Adipocyte (in vitro differentiated cells): ENCODE results near the gene POMT2.
"Not testable (repeated sequence)": the region's sequence is repeated elsewhere in the genome, so short reads cannot be mapped to it uniquely, and the experiment has no call there.

Experiments
- DNase-seq: peaks from one replicate; pipeline ENCODE4 v3.0.0-alpha.2; 2015; ENCODE audit warnings: low read depth
- H3K27me3 ChIP-seq: replicated peaks from 2 replicates; pipeline ENCODE4 v1.7.0; 2013; ENCODE audit warnings: mild to moderate bottlenecking, low read length, moderate library complexity; ENCODE audit not compliant: control insufficient read depth, insufficient read depth
- H3K36me3 ChIP-seq: 2 replicates; pipeline ENCODE4 v1.7.0; 2013; ENCODE audit warnings: low read length, mild to moderate bottlenecking, moderate library complexity; ENCODE audit not compliant: control insufficient read depth, insufficient read depth, severe bottlenecking
- H3K4me1 ChIP-seq: 2 replicates; pipeline ENCODE4 v1.7.0; 2013; ENCODE audit warnings: mild to moderate bottlenecking, low read length, moderate library complexity; ENCODE audit not compliant: control insufficient read depth, insufficient read depth
- H3K4me3 ChIP-seq: 2 replicates; pipeline ENCODE4 v1.7.0; 2013; ENCODE audit warnings: mild to moderate bottlenecking, low read length, moderate library complexity
- H3K9ac ChIP-seq: 2 replicates; pipeline ENCODE4 v1.7.0; 2013; ENCODE audit warnings: mild to moderate bottlenecking, low read length, moderate library complexity
- H3K9me3 ChIP-seq: 2 replicates; pipeline ENCODE4 v1.7.0; 2013; ENCODE audit warnings: mild to moderate bottlenecking, low read length, moderate library complexity; ENCODE audit not compliant: control insufficient read depth

The POMT2 gene

DNA sequence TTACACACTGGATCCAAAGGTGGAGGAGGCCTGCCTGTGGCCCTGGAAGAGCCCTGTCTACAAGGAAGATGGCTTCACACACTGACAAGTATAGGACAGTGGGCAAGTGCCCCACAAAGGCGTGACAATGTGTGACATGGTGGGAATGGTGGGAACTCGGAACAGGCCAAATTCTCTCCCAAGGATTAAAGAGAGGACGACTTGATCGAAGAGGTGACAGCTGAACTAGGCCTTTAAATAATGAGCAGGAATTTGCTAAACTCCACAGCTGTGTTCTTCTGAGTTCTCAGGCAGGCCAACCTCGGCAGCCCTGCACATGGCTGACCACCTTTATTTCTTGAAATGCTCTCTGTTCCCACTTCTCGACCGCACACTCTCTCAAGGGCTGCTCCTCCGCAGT lies 23.8 kb downstream of the POMT2 start:
- peaks cover 36% of the 10 kb centered on the region for H3K36me3 ChIP-seq

DNA sequence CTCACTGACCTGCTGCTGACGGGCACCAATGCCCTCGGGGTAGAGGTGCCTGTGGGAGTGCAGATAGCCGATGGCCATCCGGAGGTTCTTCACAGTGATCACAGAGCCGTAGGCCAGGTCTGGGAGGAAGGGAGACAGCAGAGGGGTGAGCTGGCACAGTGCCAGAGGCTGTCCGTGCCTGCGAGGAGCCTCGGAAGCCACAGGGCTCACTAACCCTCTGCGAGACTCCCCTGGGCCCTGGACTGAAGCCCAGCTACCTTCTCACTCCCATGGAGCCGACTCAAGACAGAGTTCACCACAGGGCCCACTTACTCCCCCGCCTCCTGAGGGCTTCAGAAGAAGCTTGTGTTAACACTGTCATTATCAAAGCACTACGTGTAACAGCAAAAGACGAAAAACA lies 24.5 kb downstream of the POMT2 start:
- no peaks in the 10 kb centered on the region for H3K27me3 ChIP-seq
- no peak overlapping the region for H3K9ac ChIP-seq
- no peaks in the 10 kb centered on the region for H3K9me3 ChIP-seq
- H3K4me3 ChIP-seq = no peak overlapping the region
- peaks cover 39% of the 10 kb centered on the region for H3K36me3 ChIP-seq
- no peaks in the 10 kb centered on the region for H3K4me1 ChIP-seq
- DNase-seq = no peak

More for the DNA sequence above, 23.8 kb downstream of the POMT2 start:
- H3K9me3 ChIP-seq = no peaks in the 10 kb centered on the region
- H3K4me1 ChIP-seq = no peaks in the 10 kb centered on the region
- H3K9ac ChIP-seq = no peak overlapping the region
- H3K27me3 ChIP-seq = no peaks in the 10 kb centered on the region
- no peak overlapping the region for H3K4me3 ChIP-seq
- no peak for DNase-seq

DNA sequence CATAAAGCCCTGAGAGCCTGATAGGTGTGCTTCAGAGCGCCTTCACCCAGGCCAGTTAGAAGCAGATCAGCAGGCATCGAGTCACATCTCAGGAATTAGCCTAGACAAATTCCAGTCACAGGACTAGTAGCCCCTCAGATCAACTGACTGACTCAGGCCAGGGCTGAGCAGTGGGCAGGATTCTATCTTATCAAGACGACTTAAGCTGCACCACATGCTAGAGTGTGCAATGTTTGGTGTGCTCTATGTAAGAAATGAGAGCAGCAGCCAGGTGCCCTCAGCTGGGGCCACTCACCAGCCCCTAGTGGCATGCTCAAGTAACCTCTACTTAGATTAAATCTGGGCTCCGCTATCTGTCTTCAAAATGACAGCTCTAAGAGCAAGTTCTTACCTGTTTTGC lies 30.0 kb downstream of the POMT2 start:
- Histone ChIP-seq H3K4me1 (no peaks in the 10 kb centered on the region), H3K9me3 (no peaks in the 10 kb centered on the region), H3K27me3 (no peaks in the 10 kb centered on the region), H3K36me3 (peaks cover 40% of the 10 kb centered on the region), H3K4me3 (no peak overlapping the region), H3K9ac (no peak overlapping the region)
- no peak for DNase-seq

DNA sequence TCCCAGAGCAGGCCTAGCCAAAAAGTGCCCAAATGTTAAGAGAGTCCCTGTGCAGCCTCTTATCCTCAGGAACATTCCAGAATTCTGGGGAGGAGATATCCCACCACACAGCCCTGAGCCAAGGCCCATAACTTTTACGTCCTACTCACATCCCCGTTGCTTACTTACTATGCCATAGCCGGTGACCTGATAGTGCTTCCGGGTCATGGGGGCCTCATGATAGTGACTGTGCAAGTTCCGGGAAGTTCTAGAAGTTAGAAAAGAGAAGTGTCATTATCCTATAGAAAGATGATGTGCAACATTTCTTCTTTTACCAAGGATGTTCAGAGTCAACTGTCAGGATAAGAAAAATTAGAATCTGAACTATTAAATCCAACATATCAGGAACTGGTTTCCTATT lies 34.1 kb downstream of the POMT2 start:
- no peak for DNase-seq
- Histone ChIP-seq H3K4me1 (no peaks in the 10 kb centered on the region), H3K36me3 (peaks cover 63% of the 10 kb centered on the region), H3K9me3 (no peaks in the 10 kb centered on the region), H3K9ac (no peak overlapping the region), H3K27me3 (no peaks in the 10 kb centered on the region), H3K4me3 (no peak overlapping the region)

DNA sequence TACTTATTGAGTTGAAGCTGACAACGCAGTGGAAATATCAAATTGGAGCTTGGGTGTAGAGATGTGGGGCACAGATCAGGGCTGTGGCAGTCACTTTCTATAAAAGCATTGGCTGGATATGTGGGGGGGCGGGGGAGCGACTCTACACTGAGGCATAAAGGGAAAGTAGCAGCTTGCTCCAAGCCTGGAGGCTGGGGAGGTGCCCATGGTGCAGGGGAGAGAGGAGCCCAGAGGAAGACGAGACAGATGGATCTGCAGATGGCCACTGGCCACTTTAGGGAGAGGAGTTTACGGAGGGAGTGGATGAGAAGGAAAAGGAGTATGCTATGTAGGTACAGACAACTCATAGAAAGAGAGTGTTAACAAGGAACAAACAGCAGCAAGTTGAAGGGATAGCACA lies 36.2 kb downstream of the POMT2 start:
- H3K36me3 ChIP-seq = peaks cover 67% of the 10 kb centered on the region
- H3K27me3 ChIP-seq = no peaks in the 10 kb centered on the region
- no peaks in the 10 kb centered on the region for H3K4me1 ChIP-seq
- DNase-seq = no peak
- no peaks in the 10 kb centered on the region for H3K9me3 ChIP-seq
- H3K4me3 ChIP-seq = no peak overlapping the region
- no peak overlapping the region for H3K9ac ChIP-seq

DNA sequence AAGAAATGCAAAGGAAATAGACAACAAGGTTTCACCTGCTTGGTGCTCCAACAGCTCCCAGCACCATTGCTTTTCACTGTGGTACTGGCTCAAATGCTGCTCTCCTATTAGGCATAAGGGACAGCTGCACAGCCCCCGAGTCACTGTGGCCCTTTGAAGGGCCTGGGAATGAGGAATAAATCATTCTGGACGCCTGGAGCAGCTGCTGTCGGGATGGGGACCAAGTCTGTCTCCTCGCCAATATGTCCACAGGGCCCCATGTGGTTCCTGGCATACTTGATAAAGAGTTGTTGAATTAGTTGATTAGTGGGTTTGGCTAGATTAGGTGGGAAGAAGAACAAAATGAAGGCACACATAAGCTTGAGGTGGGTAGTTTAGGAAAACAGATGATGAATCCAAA lies 36.6 kb downstream of the POMT2 start:
- DNase-seq = no peak
- Histone ChIP-seq H3K4me1 (no peaks in the 10 kb centered on the region), H3K4me3 (no peak overlapping the region), H3K9ac (no peak overlapping the region), H3K36me3 (peaks cover 71% of the 10 kb centered on the region), H3K27me3 (no peaks in the 10 kb centered on the region), H3K9me3 (no peaks in the 10 kb centered on the region)

DNA sequence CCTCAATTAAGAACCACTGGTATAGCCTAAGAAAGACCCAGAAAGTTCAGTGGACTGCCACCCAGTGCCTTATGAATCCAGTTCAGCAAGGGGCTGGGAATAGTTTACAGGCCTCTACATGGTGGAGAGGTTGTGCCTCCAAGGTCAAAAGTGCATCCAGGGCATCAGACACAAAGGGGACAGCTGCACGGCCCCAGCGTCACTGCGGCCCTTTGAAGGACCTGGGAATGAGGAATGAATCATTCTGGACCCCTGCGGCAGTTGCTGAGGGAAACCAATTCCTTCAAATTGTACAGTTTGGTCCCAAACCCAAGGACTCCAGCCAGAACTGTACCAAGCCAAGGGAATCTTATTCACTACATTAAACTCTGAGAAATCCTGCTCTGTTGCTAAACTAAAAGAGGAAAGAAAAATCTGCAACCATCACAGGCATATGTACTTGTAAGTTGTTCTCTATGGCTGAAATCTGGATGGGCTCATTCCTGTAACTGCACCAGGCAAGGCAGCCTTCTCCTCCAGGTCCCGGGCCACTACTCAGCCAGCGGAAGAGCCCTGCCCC lies 38.8 kb downstream of the POMT2 start:
- Histone ChIP-seq H3K4me1 (no peaks in the 10 kb centered on the region), H3K27me3 (no peaks in the 10 kb centered on the region), H3K36me3 (peaks cover 68% of the 10 kb centered on the region), H3K4me3 (no peak overlapping the region), H3K9me3 (no peaks in the 10 kb centered on the region), H3K9ac (no peak overlapping the region)
- DNase-seq = no peak

DNA sequence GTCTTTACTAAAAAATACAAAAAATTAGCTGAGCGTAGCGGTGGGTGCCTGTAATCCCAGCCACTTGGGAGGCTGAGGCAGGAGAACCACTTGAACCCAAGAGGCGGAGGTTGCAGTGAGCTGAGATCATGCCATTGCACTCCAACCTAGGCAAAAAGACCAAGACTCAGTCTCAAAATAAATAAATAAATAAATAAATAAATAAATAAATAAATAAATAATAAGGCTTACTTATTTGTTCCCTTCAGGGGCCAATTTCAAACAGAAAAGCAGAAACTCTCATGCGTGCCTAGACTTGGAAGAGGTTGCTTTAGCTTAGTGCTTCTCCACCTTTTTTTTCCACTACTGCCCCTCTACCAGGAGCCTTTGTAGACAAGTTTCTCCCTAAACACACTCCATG lies 39.8 kb downstream of the POMT2 start:
- H3K27me3 ChIP-seq, H3K4me3 ChIP-seq: not testable (repeated sequence)

DNA sequence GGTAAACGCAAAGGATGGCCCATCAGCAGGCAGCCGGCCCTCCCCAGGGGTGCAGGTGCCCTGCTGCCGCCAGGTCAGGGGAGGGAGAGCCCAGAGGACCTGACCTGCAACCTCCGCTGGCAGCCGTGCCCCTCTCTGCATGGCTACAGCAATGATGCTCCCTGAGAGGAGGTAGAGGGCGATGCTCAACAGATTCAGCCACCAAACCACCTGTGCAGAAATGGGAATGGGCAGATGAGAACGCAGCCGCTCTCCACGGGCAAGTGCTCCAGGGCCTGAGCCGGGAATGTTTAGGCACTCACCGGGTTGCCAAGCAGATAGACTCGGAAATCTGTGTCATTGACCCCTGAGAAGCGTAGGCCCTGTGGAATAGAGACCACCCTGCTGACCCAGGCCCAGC lies 41.0 kb downstream of the POMT2 start:
- H3K36me3 ChIP-seq = peaks cover 53% of the 10 kb centered on the region

More for the DNA sequence above, 39.8 kb downstream of the POMT2 start:
- DNase-seq, H3K9ac ChIP-seq, H3K9me3 ChIP-seq, H3K4me1 ChIP-seq: not testable (repeated sequence)
- H3K36me3 ChIP-seq = peaks cover 65% of the 10 kb centered on the region

DNA sequence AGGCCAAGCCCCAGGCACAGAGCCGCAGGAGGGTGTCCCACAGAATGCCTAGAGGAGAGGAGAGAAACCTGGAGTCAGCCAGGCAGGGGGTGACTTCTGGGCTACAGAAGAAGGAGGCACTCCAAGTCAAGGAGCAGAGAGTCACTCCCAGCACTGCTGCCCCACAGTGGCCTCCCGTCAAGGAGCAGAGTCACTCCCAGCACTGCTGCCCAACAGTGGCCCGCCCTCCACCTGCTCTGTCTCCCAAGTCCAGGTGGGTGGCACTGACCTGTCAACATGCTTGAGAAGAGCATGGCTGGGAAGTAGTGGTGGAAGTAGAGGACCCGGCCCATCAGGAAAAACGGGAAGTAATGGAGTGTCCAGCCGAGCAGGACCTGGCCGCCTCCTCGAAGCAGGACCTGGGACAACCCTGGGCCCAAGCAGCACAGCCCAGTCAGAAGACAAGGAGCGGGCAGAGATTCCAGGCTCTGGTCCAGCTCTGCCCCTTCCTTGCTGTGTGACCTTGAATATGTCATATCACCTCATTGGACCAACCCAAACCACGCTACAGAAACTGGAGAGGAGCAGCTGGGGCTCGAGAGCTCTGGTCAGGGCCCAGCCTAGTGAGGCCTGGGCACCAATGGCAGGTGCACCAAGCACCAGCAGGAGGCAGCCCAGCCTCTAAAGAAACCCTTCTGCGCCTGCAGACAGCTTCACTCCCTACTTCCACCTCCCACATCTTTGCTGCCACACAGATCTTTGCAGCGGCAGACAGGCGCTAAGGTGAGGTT lies 42.0 kb downstream of the POMT2 start:
- Histone ChIP-seq H3K27me3 (no peaks in the 10 kb centered on the region), H3K9me3 (no peaks in the 10 kb centered on the region), H3K4me1 (no peaks in the 10 kb centered on the region), H3K4me3 (no peak overlapping the region), H3K9ac (no peak overlapping the region), H3K36me3 (peaks cover 42% of the 10 kb centered on the region)
- no peak for DNase-seq

More for the DNA sequence above, 41.0 kb downstream of the POMT2 start:
- Histone ChIP-seq H3K4me3 (no peak overlapping the region), H3K27me3 (no peaks in the 10 kb centered on the region), H3K9me3 (no peaks in the 10 kb centered on the region), H3K4me1 (no peaks in the 10 kb centered on the region), H3K9ac (no peak overlapping the region)
- DNase-seq = no peak

DNA sequence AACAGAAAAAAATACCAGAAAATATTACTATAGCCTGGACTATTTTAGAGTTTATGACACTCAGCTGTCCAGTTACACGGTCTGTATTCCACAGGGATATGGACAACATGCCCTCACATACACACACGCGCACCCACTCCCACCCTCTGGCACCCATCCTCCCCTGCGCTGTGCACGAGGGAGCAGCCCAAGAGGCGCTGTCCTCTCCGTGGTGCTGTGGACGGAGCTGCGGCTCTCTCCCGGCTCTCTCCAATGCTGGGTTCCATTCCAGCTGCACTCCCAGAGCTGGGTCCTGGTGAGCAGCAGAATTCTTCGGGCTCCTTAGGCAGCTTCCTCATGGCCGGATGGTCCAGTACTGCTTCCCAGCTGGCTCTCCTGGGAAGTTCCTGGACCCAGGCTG lies 43.7 kb downstream of the POMT2 start:
- no peaks in the 10 kb centered on the region for H3K4me1 ChIP-seq

More for the DNA sequence above, 43.7 kb downstream of the POMT2 start:
- H3K4me3 ChIP-seq = no peak overlapping the region
- H3K9ac ChIP-seq = no peak overlapping the region
- H3K36me3 ChIP-seq = peaks cover 34% of the 10 kb centered on the region
- H3K9me3 ChIP-seq = no peaks in the 10 kb centered on the region
- H3K27me3 ChIP-seq = no peaks in the 10 kb centered on the region
- no peak for DNase-seq
